ENCODE data around the gene CCNJ.

CCNJ gene

GRCh38 chr10:96056787-96057186 lies 13.4 kb downstream of the CCNJ start:
- no peak for DNase-seq (ENCODE audit: low read depth in 2 of 2)

DNA sequence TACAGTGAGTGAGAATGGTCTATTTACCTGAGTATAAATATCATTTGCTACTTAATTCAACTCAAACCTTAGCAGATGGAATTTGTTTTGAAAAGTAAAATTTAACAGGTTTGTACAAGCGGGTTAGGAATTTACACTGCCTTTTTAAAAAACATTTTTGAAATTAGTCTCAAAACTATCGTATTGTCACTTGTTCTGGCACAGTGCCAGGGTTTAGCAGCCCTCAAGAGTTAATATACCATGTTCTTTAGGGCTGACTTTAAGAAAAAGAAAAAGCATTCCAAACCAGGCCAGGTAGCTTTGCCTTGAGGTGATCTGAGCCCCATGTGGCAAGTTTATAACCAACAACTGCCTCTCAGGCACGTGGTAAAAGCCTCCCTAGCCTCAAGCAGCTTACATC lies 17.8 kb downstream of the CCNJ start:
- DNase-seq (ENCODE audit: low read depth in 2 of 2): no peak

GRCh38 chr10:96072674-96073073 lies 29.3 kb downstream of the CCNJ start:
- DNase-seq (ENCODE audit: low read depth in 2 of 2): no peak

DNA sequence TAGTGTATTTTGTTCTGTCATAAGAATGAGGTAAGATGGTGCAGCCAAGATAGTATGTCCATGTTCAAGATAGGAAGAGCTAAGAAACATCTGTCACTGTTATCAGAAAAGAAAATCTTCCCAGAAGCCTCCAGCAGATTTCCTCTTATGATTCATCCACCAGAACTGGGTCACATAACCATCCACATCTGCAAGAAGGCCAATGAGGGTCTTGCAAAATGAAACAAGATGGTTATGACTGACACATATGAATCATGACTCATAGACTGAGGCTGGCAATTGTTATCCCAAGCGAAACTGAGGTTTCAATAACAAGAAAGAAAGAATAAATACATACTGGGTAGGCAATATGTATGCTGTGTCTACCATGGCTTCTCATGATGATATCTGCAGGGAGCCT lies 30.3 kb downstream of the CCNJ start:
- DNase-seq (ENCODE audit: low read depth in 2 of 2): no peak

- no peak for DNase-seq (ENCODE audit: low read depth in 2 of 2)
Observed at GRCh38 chr10:96074776-96075175, 31.4 kb downstream of the CCNJ start.

- no peak for DNase-seq (ENCODE audit: low read depth in 2 of 2)
Observed at GRCh38 chr10:96075977-96076376, 32.6 kb downstream of the CCNJ start.

DNA sequence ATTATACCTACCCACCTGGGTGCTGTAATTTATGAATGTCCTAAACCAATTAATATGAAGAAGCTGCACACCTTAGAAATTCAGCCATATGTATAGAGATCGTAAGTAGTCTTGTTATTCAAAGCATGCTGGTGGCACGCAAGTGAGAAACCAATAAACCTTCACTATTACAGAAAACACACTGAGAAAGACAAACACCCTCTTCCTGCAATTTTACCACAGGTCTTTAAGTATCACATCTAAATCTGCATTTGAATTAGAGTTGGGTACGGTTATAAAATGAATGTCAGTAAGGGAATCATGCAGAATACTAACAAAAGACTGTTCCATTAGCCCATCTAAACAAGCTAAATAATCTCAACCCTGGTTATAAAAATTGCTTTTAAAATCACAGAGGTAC lies 33.8 kb downstream of the CCNJ start:
- DNase-seq (ENCODE audit: low read depth in 2 of 2): no peak

- no peak for DNase-seq (ENCODE audit: low read depth in 2 of 2)
Observed at GRCh38 chr10:96082153-96082552, 38.8 kb downstream of the CCNJ start.

GRCh38 chr10:96082748-96083147 lies 39.4 kb downstream of the CCNJ start:
- no peak for DNase-seq (ENCODE audit: low read depth in 2 of 2)

- DNase-seq (ENCODE audit: low read depth in 2 of 2): no peak
Observed at GRCh38 chr10:96089116-96089515, 45.7 kb downstream of the CCNJ start.

DNA sequence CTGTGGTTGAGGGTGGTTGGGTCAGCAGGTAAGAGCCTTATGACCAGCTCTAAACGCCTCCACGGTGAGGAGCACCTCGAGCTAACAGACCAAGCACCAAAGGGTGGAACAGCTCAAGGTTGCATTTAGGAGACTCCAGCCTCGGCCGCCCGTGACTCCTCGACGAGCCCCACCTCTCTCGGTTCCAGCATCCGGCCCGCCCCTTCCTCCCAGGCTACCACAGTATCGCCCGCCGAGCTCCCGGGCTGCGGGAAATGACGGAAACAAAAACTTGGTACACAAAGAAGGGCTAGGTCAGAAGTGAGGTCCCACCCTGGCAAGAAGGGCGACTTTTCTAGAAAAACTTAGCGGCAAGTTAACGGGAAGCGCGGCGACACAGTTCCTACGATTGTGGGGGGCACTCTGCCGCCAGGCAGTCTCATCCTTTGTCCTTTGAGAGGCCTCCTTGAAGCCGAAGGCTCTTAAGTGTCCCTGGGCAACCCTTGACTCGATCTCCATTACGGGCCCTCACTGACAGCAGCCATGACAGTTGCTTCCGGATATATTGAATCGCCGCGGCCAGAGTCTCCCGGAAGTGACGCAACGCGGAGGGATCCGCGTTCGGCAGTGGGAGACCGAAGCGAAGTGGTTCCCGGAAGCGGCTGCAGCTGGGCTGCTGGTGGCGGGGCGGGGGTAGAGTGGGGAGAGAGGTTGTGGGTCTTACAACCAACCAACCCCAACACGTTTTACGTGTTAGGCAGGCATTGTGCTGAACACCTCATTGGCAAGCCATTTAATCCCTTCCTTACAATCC lies 46.5 kb downstream of the CCNJ start:
- DNase-seq (ENCODE audit: low read depth in 2 of 2): peak; percentile 87

DNA sequence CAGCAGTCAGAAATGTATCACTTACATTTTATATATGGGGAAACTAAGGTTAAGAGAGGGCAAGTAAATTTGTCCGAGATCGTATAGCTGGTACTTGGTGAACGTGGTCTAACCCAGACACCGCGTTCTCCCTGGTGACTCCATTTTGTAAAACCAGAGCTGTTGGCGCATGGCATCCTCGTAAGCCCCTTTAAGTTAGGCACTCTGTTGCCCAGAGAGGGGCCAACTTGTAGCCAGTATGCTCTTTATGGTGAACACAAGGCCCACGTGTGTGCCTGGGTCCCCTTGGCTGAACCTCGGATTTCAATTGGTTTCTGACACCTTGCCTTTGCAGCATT lies 47.0 kb downstream of the CCNJ start:
- no peak for DNase-seq (ENCODE audit: low read depth in 2 of 2)

DNA sequence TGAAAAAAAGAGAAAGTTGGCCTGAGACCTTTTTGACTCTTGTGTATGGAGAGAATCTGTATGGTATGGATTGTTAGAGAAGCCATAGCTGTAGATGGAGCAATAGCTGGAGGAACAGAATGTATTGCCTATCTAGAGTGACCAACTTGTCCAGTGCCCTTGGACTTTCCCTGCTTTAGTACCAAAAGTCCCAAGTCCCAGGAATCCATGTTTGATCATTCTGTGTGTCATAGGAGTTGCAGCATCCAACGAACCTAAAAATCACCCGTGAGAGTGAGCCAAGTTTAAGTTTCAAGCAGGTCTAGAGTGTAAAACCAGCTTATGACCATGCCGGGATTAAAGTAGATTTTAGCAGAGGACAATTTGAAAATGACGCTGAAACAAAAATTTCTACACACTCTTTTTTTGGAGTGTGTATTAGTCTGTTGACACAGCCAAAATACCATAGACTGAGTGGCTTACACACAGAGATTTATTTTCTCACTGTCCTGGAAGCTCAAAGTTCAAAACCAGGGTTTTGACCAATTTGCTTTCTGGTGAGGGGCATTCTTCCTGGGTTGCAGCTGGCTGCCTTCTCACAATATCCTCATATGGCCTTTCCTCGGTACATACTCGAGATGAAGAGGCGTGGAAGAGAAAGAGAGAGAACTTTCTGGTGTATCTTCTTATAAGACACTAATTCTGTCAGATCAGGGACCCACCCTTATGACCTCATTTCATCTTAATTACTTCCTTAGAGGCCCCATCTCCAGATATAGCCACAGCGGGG lies 49.8 kb downstream of the CCNJ start:
- DNase-seq (ENCODE audit: low read depth in 2 of 2): no peak

- no peak for DNase-seq (ENCODE audit: low read depth in 2 of 2)
Observed at GRCh38 chr10:96093948-96094347, 50.6 kb downstream of the CCNJ start.

- no peak for DNase-seq (ENCODE audit: low read depth in 2 of 2)
Observed at GRCh38 chr10:96096958-96097357, 53.6 kb downstream of the CCNJ start.

DNA sequence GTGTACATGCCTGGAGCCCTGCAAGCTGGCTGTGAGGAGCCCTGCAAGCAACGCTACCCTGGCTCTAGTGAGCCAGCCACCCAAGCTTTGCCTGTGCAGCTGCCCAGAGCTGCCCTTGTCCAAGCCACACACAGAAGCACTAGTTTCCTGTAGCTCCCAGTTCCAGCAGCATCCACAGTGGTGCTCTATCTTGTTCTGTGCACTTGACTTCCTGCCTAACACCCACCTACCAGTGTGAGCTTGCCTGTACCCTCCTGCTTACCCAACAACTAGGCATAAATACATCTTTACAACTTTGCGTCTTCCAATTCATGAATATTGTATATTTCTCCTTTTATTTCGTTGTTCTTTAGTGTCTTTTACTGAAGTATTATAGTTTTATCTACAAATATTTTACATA lies 54.5 kb downstream of the CCNJ start:
- DNase-seq (ENCODE audit: low read depth in 2 of 2): no peak

- no peak for DNase-seq (ENCODE audit: low read depth in 2 of 2)
Observed at GRCh38 chr10:96107623-96108038, 64.2 kb downstream of the CCNJ start.
